GM20000 (cell line): Measurements from ENCODE around the gene UCHL3.

Experiments
- DNase-seq: peaks from one replicate; pipeline ENCODE4 v3.0.0; 2012; ENCODE audit warnings: low spot score
- CTCF ChIP-seq: IDR thresholded peaks from 2 replicates; pipeline ENCODE4 v1.5.1; 2012; ENCODE audit warnings: mild to moderate bottlenecking, control low read depth; ENCODE audit errors: extremely low read depth, missing control alignments

The UCHL3 gene

DNA sequence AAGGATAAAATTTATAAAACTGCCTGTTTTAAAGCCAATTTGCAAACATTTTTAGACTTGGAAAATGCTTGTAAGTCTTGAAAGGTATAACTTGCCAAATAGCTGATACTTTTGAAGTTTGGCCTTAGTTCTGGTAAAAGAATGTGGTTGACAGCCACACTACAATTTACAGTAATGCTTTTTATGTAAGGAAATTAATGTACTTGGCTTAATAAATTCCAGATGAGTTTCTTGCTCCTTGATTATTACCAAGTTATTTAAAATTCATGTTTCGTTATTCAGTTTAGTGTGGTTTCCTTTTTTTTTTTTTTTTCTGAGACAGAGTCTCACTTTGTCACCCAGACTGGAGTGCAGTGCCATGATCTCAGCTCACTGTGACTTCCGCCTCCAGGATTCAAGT, 101.4 kb downstream of the UCHL3 start:
- no peak for DNase-seq
- TF ChIP-seq CTCF = no peak

DNA sequence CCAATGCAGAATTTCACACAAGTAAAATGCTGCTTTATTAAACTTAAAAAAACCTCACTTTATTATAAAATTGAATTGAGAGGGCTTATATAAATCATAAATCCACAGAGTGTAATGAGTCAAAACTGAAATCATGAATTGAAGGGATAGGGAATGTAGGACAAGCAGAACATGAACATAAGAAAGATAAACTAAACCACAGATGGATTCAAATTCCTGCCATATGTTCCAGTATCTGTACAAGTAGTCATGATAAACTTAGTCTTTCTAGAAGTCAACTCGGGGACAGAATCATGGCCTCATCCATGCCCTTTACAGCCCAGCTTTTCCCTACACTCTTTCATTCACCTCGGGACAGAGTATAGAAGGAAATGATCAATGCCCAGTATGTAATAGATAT, 103.1 kb downstream of the UCHL3 start:
- no peak for DNase-seq

More for the DNA sequence above, 103.1 kb downstream of the UCHL3 start:
- no peak for TF ChIP-seq CTCF
